ENCODE measurements around the gene GLP2R.

GRCh38 chr17:9883451-9883850 is 57.7 kb downstream of the GLP2R start:
- TF ChIP-seq CTCF (IDR thresholded peaks at IDR 0.05), result no peak
- TF ChIP-seq POLR2A (IDR thresholded peaks at IDR 0.05), result no peak
- TF ChIP-seq POLR2AphosphoS5 (IDR thresholded peaks at IDR 0.05), result no peak
